ENCODE results near the gene LSAMP.
A peak's percentile ranks its signal among the peaks of the same experiment; 100 is the strongest.
"Not testable (repeated sequence)": the region's sequence is repeated elsewhere in the genome, so short reads cannot be mapped to it uniquely, and the experiment has no call there.

The LSAMP gene

DNA sequence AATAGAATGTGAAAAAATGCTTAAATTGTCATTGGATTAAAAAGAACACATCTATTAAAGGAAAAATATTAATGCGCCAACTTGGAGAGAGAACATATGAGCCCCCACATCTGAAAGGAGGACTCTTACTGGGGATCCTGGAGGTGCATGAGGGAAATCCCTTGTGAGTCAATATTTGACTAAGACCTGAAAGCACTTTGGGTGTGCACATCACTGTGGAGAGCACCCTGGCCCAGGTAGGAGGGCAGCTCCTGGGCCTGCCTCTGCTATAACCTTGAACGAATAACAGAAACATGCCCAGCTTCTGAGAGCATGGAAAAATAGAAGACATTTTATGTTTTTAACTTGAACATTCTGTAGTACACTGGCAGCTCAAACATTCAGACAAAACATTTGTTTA lies 622.2 kb downstream of the LSAMP start:
- DNase-seq = no peak

- DNase-seq = no peak
These were observed 622.7 kb downstream of the LSAMP start for GRCh38 chr3:115822579-115822978.

GRCh38 chr3:115819785-115820384 lies 625.4 kb downstream of the LSAMP start:
- peak; percentile 29 for DNase-seq

DNA sequence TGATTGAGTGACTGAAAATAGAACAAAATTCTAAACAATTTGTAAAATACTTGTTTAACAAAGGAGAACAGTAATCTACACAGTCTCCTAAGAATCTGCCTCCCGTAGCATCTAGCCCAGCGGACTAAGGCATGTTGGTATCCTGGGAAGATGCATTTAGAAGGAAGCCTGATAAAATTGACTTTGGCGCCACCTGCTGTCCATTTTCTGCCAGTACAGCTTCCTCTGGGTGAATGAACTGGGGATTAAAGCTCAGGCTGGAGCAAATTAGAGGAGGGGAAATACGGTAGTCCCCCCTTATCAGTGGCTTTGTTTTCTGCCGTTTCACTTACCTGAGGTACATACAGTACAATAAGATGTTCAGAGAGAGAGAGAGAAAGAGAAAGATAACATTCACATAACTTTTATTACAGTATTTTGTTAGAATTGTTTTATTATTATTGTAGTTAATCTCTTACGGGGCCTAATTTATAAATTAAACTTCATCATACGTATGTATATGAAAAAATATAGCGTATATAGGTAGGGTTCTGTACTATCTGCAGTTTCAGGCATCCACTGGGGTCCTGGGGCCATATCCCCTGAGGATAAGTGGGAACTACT lies 630.4 kb downstream of the LSAMP start:
- no peak for DNase-seq

DNA sequence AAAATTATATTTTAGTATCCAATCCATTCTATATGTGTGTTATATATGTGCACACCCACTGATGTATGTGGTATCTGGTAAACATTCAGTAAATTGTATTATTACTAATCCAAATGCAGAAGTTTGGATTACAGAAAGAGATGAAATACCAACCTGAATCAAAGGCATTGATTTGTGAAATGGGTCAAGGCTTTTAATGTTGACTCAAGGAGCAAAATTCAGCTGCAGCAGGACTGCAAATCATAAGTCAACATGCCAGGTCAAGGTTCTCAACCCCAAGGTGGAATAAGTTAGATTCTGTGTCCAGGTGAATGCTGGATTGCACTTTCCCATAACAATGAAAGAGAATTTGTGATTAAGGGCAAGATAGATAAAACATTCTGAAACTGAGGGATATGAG lies 631.3 kb downstream of the LSAMP start:
- DNase-seq = no peak

DNA sequence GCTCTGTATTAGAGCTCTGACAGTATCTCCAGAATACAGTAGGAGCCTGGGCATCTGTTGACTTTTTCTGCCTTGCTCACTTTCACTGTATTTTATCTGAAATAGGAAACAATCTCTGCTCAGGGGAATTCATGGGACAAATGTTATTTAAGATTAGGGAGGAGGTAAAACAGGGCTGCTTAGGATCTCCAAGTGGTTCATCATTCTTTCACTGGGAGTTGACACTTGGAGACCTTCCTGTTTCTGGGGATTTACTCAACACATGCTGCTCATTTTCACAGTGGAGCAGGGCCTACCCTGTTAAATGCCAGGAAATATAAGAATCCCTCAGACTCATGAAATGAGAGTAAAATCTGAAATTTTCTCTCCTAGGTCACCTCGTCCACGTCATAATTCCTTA lies 636.5 kb downstream of the LSAMP start:
- no peak for DNase-seq

GRCh38 chr3:115808244-115808643 lies 637.0 kb downstream of the LSAMP start:
- no peak for DNase-seq

DNA sequence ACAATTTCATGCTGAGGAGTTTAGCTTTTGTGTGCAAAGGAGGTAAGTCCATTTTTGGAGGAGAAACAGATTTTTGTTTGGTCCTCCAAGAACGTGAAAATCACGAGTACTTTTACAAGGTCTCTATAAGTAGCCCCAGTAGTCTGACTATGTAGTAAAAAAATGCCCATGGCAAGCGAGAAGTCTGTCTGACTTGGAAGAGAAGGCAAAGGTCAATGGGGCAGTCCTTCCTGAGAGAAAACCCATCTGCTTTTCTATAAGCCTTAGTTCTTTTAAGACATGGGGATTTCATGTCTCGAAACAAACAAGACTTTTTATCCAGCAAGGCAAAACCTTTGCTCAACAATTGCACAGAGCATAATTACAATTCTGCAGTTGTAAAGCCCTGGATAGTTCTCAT lies 638.8 kb downstream of the LSAMP start:
- no peak for DNase-seq

DNA sequence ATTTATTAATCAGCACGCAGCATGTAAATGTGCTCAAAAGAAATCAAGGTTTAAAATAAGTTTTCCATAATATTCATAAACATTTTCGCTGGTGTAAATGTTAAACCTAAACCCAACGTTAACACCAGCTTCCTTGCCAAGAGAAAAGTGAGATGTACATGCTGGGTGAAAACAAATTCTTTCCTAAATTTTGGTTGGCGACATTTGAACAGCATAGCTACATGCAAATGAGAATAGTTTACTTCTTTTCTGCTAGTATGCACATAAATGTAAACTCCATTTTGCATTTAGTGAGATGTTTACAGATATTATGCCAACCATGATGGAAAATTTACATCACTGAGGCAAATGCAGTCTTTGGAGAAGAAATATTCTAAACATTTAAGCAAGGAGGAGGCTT lies 639.8 kb downstream of the LSAMP start:
- DNase-seq = no peak

DNA sequence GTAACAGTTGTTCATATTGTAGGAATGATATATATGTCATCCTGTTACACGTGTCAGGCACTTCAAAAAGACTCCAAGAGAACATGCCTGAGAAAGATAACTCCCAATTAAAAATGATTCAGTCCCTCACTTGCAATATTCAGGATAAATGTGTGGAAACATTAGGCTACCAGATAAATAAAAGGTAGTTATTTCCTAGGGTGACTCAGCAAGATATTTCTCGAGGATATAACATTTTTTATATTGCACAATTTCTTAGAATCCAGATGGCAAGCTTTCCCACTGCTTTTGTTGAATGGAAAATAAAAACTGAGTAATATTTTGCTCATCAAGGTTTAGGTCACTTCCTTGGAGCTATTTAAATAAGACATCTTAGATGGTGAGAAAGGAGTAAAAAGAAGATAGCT lies 640.6 kb downstream of the LSAMP start:
- no peak for DNase-seq

DNA sequence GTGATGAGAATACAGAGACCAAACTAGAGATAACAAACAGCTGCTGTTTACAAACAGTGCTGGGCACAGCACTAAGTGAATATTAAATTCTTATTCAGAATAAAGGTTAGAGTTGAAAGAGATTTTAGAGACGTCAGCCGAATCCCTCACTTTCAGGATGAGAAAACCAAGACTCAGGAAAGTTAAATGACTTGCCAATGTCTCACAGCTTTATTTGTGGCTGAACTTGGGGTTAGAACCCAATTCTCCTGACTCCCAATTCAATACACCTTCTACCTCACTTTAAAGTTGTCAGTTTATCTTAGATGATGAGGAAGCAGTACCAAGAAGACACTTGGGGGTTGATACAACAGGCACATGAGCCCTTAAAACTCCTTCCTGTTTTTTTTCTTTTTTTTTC lies 641.1 kb downstream of the LSAMP start:
- DNase-seq = no peak

GRCh38 chr3:115803661-115804060 lies 641.6 kb downstream of the LSAMP start:
- DNase-seq = no peak

DNA sequence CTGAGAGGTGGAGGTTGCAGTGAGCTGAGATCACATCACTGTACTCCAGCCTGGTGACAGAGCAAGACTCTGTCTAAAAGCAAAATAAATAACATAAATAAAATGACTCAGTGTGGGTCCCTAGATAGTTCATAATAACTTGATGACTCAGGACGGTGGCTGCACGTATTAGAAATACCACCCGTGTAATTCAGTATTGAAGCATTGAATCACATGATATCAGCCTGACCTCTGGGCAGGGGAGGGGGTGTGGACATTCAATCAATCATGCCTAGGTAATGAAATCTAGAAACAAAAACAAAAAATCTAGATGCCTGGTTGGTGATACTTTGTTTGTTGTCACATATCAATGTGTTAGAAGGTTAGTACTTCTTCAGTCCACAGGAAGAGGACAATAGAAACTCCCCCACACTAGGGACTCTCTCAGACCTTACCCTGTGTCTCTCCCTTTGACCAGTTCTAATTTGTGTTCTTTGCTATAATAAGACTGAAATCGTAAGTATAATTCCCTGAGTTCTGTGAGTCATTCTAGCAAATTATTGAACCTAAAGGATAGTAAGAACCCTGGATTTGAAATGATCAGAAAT lies 644.7 kb downstream of the LSAMP start:
- no peak for DNase-seq

GRCh38 chr3:115800065-115800464 lies 645.2 kb downstream of the LSAMP start:
- not testable (repeated sequence) for DNase-seq

DNA sequence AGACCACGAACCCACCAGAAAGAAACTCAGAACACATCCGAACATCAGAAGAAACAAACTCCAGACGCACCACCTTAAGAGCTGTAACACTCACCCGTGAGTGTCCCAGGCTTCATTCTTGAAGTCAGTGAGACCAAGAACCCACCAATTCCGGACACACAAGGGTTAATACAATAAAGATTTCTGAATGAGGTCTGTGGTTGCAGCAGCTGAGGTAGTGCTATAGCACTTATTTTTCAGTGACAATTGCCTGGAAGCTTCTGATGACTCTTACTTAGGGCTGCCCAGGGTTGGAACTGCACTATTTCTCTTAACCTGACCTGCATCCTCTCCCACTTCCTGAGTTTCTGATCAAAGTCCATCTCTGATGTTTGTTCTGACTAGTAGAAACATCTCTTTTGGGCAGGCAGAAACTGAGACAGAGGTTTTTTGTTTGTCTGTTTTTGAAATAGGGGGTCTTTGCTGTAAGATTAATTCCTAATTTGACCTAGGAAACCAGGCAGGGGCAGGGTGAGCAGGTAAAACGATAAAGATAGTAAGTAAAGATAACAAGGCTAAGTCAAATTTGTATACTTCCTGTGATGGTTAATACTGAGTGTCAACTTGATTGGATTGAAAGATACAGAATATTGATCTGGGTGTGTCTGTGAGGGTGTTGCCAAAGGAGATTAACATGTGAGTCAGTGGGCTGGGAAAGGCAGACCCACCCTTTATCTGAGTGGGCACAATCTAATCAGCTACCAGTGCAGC lies 652.9 kb downstream of the LSAMP start:
- no peak for DNase-seq

- DNase-seq = not testable (repeated sequence)
These were observed 653.8 kb downstream of the LSAMP start for GRCh38 chr3:115791271-115792153.

DNA sequence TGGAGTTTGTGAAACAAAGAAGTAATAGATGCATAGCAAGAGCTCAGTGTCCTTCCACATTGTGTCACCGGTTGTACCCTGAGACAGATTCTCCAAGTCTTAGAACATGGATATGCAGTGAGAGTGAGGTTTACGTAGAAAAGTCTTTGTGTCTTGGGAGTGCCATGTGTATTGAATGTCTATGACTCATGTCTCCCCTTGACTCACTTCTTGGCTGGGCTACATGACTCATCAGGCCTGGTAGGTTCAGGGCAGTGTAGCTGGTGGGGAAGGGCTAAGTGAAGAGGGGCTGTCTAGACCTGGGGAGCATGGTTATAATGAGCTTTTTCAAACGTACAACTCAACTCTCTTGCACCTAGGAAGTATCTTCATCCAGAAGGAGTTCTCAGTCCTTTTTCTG lies 654.5 kb downstream of the LSAMP start:
- DNase-seq = no peak

DNA sequence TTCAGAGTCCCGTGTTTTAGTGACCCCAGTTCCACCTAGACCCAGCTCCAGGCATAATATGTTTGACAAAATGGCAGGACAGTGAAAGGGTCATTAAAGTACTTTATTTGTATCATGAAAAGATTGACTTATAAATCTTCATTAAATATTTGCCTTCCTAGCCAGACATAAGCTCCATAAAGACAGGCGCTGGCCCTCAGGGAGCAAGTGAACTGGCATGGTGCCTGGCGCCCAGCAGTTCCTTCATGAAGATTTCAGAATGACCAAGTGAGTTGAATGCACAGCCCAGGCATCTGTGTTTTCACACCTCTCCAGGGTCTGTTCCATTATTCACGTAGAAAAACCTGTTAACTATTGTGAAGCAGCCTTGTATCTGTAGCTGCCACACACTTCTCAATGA lies 655.8 kb downstream of the LSAMP start:
- no peak for DNase-seq

GRCh38 chr3:115788921-115789470 lies 656.3 kb downstream of the LSAMP start:
- DNase-seq = no peak

- no peak for DNase-seq
These were observed 657.5 kb downstream of the LSAMP start for GRCh38 chr3:115787818-115788217.

DNA sequence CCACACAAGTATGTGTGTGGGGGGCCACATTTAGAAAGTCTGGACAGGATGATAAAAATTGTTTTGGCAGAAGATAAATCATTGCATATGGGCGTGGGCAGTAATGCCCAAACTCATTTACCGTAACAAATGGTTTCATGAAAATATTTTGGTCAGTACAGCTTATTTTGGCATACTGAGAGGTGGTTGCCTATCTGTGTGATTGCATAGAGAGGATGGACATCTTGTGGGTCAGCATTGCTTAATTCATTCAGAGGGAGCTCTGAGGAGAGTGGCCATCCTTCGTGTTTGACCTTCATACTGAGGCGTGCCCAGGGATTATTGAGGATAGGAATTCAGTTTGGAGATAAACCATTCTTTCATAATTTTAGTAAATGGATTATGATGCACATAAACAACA lies 659.5 kb downstream of the LSAMP start:
- DNase-seq = no peak

GRCh38 chr3:115784739-115785536 lies 660.3 kb downstream of the LSAMP start:
- no peak for DNase-seq

Data from GF-D8 (cell line).